Parathyroid adenoma (tissue), 2 donors: ENCODE data around the gene TOR1B.
"Not testable (repeated sequence)": the region's sequence is repeated elsewhere in the genome, so short reads cannot be mapped to it uniquely, and the experiment has no call there.

Source experiments
- H2AFZ ChIP-seq: fragments of 300-600 bp; sonication (generic); one replicate; pipeline ENCODE4 v1.7.0; 2017; ENCODE audit warnings: antibody characterized with exemption, mild to moderate bottlenecking
- H3K27ac ChIP-seq: fragments of 300-600 bp; sonication (generic); one replicate; pipeline ENCODE4 v1.7.0; 2017
- H3K27me3 ChIP-seq: fragments of 300-600 bp; sonication (generic); one replicate; pipeline ENCODE4 v1.7.0; 2017; ENCODE audit warnings: low read length; ENCODE audit not compliant: control insufficient read depth, insufficient read depth
- H3K36me3 ChIP-seq: fragments of 300-600 bp; sonication (generic); one replicate; pipeline ENCODE4 v1.7.0; 2017; ENCODE audit warnings: low read length; ENCODE audit not compliant: control insufficient read depth, insufficient read depth
- H3K4me1 ChIP-seq: fragments of 300-600 bp; sonication (generic); one replicate; pipeline ENCODE4 v1.7.0; 2017; ENCODE audit warnings: control low read depth
- H3K4me2 ChIP-seq: fragments of 300-600 bp; sonication (generic); one replicate; pipeline ENCODE4 v1.7.0; 2017; ENCODE audit warnings: low read length
- H3K4me3 ChIP-seq: fragments of 300-600 bp; sonication (generic); one replicate; pipeline ENCODE4 v1.7.0; 2017; ENCODE audit warnings: low read depth, low read length
- H3K79me2 ChIP-seq: fragments of 300-600 bp; sonication (generic); one replicate; pipeline ENCODE4 v1.7.0; 2017; ENCODE audit warnings: control low read depth
- H3K9ac ChIP-seq: fragments of 300-600 bp; sonication (generic); one replicate; pipeline ENCODE4 v1.7.0; 2017; ENCODE audit warnings: mild to moderate bottlenecking
- H3K9me3 ChIP-seq: fragments of 300-600 bp; sonication (generic); one replicate; pipeline ENCODE4 v1.7.0; 2017; ENCODE audit warnings: low read length; ENCODE audit not compliant: control insufficient read depth
- CTCF ChIP-seq: fragments of 300-600 bp; sonication (generic); IDR thresholded peaks from one replicate; pipeline ENCODE4 v1.7.0; 2017; ENCODE audit warnings: antibody characterized with exemption, mild to moderate bottlenecking
- donor health status: primary hyperparathyroidism.

The TOR1B gene

GRCh38 chr9:129779560-129780190 is 23.3 kb upstream of the TOR1B start:
- no peak overlapping the region for H2AFZ ChIP-seq
- H3K4me3 ChIP-seq: no peak overlapping the region
- no peak overlapping the region for H3K4me2 ChIP-seq
- no peaks in the 10 kb centered on the region for H3K79me2 ChIP-seq
- H3K27ac ChIP-seq: no peak overlapping the region
- H3K9me3 ChIP-seq: no peaks in the 10 kb centered on the region
- no peaks in the 10 kb centered on the region for H3K4me1 ChIP-seq
- no peak overlapping the region for H3K9ac ChIP-seq
- H3K27me3 ChIP-seq: no peaks in the 10 kb centered on the region
- H3K36me3 ChIP-seq: no peaks in the 10 kb centered on the region
- no peak for TF ChIP-seq CTCF

GRCh38 chr9:129781131-129781530 is 21.9 kb upstream of the TOR1B start:
- H3K9ac ChIP-seq: no peak overlapping the region
- no peaks in the 10 kb centered on the region for H3K9me3 ChIP-seq
- no peak for TF ChIP-seq CTCF
- H2AFZ ChIP-seq: no peak overlapping the region
- no peak overlapping the region for H3K4me3 ChIP-seq
- no peaks in the 10 kb centered on the region for H3K27me3 ChIP-seq
- H3K79me2 ChIP-seq: no peaks in the 10 kb centered on the region
- no peak overlapping the region for H3K4me2 ChIP-seq
- no peaks in the 10 kb centered on the region for H3K36me3 ChIP-seq
- H3K27ac ChIP-seq: no peak overlapping the region
- H3K4me1 ChIP-seq: no peaks in the 10 kb centered on the region

GRCh38 chr9:129781981-129782380 is 21.0 kb upstream of the TOR1B start:
- no peak overlapping the region for H3K9ac ChIP-seq
- no peaks in the 10 kb centered on the region for H3K79me2 ChIP-seq
- no peak for TF ChIP-seq CTCF
- H3K27me3 ChIP-seq: no peaks in the 10 kb centered on the region
- no peaks in the 10 kb centered on the region for H3K9me3 ChIP-seq
- no peak overlapping the region for H3K4me3 ChIP-seq
- no peaks in the 10 kb centered on the region for H3K4me1 ChIP-seq
- H3K36me3 ChIP-seq: no peaks in the 10 kb centered on the region
- H2AFZ ChIP-seq: no peak overlapping the region
- H3K27ac ChIP-seq: no peak overlapping the region
- no peak overlapping the region for H3K4me2 ChIP-seq

GRCh38 chr9:129783516-129784361 is 19.2 kb upstream of the TOR1B start:
- Histone ChIP-seq H3K36me3 (no peaks in the 10 kb centered on the region), H3K27me3 (no peaks in the 10 kb centered on the region), H3K9ac (no peak overlapping the region)

GRCh38 chr9:129784970-129785369 is 18.0 kb upstream of the TOR1B start:
- not testable (repeated sequence) for H3K4me3 ChIP-seq, H3K27ac ChIP-seq, H3K36me3 ChIP-seq, H3K27me3 ChIP-seq, H3K79me2 ChIP-seq, H3K4me1 ChIP-seq, H3K9ac ChIP-seq, H3K4me2 ChIP-seq, H2AFZ ChIP-seq, H3K9me3 ChIP-seq

More at GRCh38 chr9:129783516-129784361, 19.2 kb upstream of the TOR1B start:
- H3K4me1 ChIP-seq: no peaks in the 10 kb centered on the region
- no peaks in the 10 kb centered on the region for H3K79me2 ChIP-seq
- H2AFZ ChIP-seq: no peak overlapping the region
- H3K9me3 ChIP-seq: no peaks in the 10 kb centered on the region
- TF ChIP-seq CTCF: peak; percentile 84
- H3K4me2 ChIP-seq: no peak overlapping the region
- H3K4me3 ChIP-seq: no peak overlapping the region
- no peak overlapping the region for H3K27ac ChIP-seq
